Measurements from ENCODE around the gene CTCFL. TPM values are rescaled to one million over a fixed set of nuclear protein-coding genes. Genes with fewer than 3 reads are reported as not detected.

The CTCFL gene
- total and polyA plus RNA-seq, 2 of the 13 experiments (the other 11 are each of a cell fraction or from before 2014, with no cell fraction given) = 0.04 TPM; not detected in 1

GRCh38 chr20:57499676-57500075 is 25.3 kb downstream of the CTCFL start (continued):
- TF ChIP-seq MEIS2 (CRISPR knock-in tag; IDR thresholded peaks at IDR 0.05) = no peak
- TF ChIP-seq, protein P1, sequence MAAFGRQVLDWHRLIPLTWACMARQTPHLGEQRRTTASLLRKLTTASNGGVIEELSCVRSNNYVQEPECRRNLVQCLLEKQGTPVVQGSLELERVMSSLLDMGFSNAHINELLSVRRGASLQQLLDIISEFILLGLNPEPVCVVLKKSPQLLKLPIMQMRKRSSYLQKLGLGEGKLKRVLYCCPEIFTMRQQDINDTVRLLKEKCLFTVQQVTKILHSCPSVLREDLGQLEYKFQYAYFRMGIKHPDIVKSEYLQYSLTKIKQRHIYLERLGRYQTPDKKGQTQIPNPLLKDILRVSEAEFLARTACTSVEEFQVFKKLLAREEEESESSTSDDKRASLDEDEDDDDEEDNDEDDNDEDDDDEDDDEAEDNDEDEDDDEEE (CRISPR knock-in tag; IDR thresholded peaks at IDR 0.05) = no peak

- in situ Hi-C loops (cut with HindIII; ENCODE audit: extremely low pct_ligation_motif_present, low pct_unique_long_range_greater_than_20kb) (loop anchor here (5.0 kb wide), 1 partner anchor 116 kb away; no protein-coding TSS in a partner anchor), intact Hi-C loops (cut with micrococcal nuclease; ENCODE audit: unreplicated experiment) (loop anchor here (2.0 kb wide), 1 partner anchor 410 kb away; no protein-coding TSS in a partner anchor)
- POLR2A ChIA-PET = no interaction called here
- no peaks in the 10 kb centered on the region for H3K9me3 ChIP-seq (ENCODE audit: low read length)
- no peaks in the 10 kb centered on the region for H3K79me2 ChIP-seq (ENCODE audit: insufficient read depth, low read length)
- no peak overlapping the region for H2AFZ ChIP-seq (ENCODE audit: low read length)
- no peaks in the 10 kb centered on the region for H3K36me3 ChIP-seq (replicated peaks in 1 of 2; ENCODE audit: control insufficient read depth in 1 of 2, insufficient read depth in 2 of 2, low read length in 2 of 2)
- peak; percentile 80 for ATAC-seq
- no peak overlapping the region for H3K9ac ChIP-seq (ENCODE audit: insufficient read depth, low read depth, low read length)
- no peak overlapping the region for H3K27ac ChIP-seq (ENCODE audit: extremely low read length, insufficient read depth, low read length)
- CTCF ChIA-PET (ENCODE audit: low intra/inter-chr PET ratio, low total read pairs) = interaction anchor here (0.9 to 2.5 kb wide), 2 partner anchors 10 to 117 kb away, joined by 3 to 10 read pairs; no protein-coding TSS in a partner anchor
- peak; percentile 34 for FAIRE-seq
- no peak overlapping the region for H3K4me2 ChIP-seq (ENCODE audit: low read depth, low read length)
- BruUV-seq (replicated peaks) = no TSS peak
- WGBS (ENCODE audit: low lambda C conversion rate) = 50% methylated on average over 20 of the region's 20 CpGs
- no peaks in the 10 kb centered on the region for H4K20me1 ChIP-seq (ENCODE audit: insufficient read depth, low read length)
- no peaks in the 10 kb centered on the region; the same call in 1 of the 2 replicates for H3K4me1 ChIP-seq (ENCODE audit: insufficient read depth, low read length)
- no peak for DNase-seq (ENCODE audit: low spot score)
- TF ChIP-seq SMC3 (IDR thresholded peaks at IDR 0.05; ENCODE audit: low read length) (peak; percentile 29; the same call in 1 of the 2 replicates), ZNF558 (CRISPR knock-in tag; IDR thresholded peaks at IDR 0.05; ENCODE audit: borderline replicate concordance) (no peak), ZNF281 (CRISPR knock-in tag; IDR thresholded peaks at IDR 0.05; ENCODE audit: borderline replicate concordance) (peak; percentile 46; the same call in 1 of the 2 replicates), STAG1 (CRISPR knock-in tag; IDR thresholded peaks at IDR 0.05) (peak; percentile 60)
- TF ChIP-seq, protein P2, sequence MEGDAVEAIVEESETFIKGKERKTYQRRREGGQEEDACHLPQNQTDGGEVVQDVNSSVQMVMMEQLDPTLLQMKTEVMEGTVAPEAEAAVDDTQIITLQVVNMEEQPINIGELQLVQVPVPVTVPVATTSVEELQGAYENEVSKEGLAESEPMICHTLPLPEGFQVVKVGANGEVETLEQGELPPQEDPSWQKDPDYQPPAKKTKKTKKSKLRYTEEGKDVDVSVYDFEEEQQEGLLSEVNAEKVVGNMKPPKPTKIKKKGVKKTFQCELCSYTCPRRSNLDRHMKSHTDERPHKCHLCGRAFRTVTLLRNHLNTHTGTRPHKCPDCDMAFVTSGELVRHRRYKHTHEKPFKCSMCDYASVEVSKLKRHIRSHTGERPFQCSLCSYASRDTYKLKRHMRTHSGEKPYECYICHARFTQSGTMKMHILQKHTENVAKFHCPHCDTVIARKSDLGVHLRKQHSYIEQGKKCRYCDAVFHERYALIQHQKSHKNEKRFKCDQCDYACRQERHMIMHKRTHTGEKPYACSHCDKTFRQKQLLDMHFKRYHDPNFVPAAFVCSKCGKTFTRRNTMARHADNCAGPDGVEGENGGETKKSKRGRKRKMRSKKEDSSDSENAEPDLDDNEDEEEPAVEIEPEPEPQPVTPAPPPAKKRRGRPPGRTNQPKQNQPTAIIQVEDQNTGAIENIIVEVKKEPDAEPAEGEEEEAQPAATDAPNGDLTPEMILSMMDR (CRISPR knock-in tag; IDR thresholded peaks at IDR 0.05) = peak; percentile 63
- H3K27me3 ChIP-seq (ENCODE audit: control insufficient read depth in 1 of 2, insufficient read depth in 2 of 2, low read length in 2 of 2) = peaks cover 4 to 40% of the 10 kb centered on the region in 2 experiments; a peak in 4 of 5 replicates
- H3K4me3 ChIP-seq (replicated peaks in 1 of 3; ENCODE audit: insufficient read depth in 1 of 3, low read depth in 2 of 3, low read length in 3 of 3) = no peak overlapping the region
Measured at GRCh38 chr20:57498425-57499400, 26.2 kb downstream of the CTCFL start.
